HepG2 (cell line): ENCODE measurements around the gene IL2RA.

Experiments used
- BCL3 ChIP-seq: sonication (generic); formaldehyde crosslinking; IDR thresholded peaks from 2 replicates; pipeline ENCODE4 v1.5.1; 2020; ENCODE audit warnings: mild to moderate bottlenecking, missing genetic modification reagents, moderate library complexity
- DR1 ChIP-seq: sonication (generic); formaldehyde crosslinking; IDR thresholded peaks from 2 replicates; pipeline ENCODE4 v1.8.0; 2021; ENCODE audit warnings: mild to moderate bottlenecking, missing genetic modification reagents, inconsistent platforms
- ETV6 ChIP-seq: sonication (generic); formaldehyde crosslinking; conservative IDR thresholded peaks from 2 replicates; pipeline ENCODE4 v1.4.0; 2020; ENCODE audit warnings: missing genetic modification reagents
- FOXM1 ChIP-seq: sonication (generic); formaldehyde crosslinking; IDR thresholded peaks from 2 replicates; pipeline ENCODE4 v1.5.0; 2020; ENCODE audit warnings: missing genetic modification reagents
- HOXD1 ChIP-seq: sonication (generic); formaldehyde crosslinking; IDR thresholded peaks from 2 replicates; pipeline ENCODE4 v1.5.0; 2020; ENCODE audit warnings: missing genetic modification reagents
- JUND ChIP-seq: sonication (generic); formaldehyde crosslinking; IDR thresholded peaks from 2 replicates; pipeline ENCODE4 v1.8.0; 2022; ENCODE audit warnings: mild to moderate bottlenecking, missing genetic modification reagents
- NFRKB ChIP-seq: fragments of 450-650 bp; IDR thresholded peaks from 2 replicates; pipeline ENCODE4 v1.6.1; 2017
- POLR2A ChIP-seq, 2 experiments: IDR thresholded peaks; 2 replicates each; pipeline ENCODE4 v1.6.1; 2011; ENCODE audit warnings: low read depth in 2 of 2, low read length in 2 of 2, mild to moderate bottlenecking in 1 of 2, moderate library complexity in 1 of 2; ENCODE audit not compliant: insufficient read depth in 1 of 2
- YY1 ChIP-seq: IDR thresholded peaks from 2 replicates; pipeline ENCODE4 v1.6.1; 2011; ENCODE audit warnings: low read length, low read depth, moderate library complexity, mild to moderate bottlenecking; ENCODE audit not compliant: insufficient read depth, insufficient replicate concordance
- ZNF232 ChIP-seq: sonication (generic); formaldehyde crosslinking; IDR thresholded peaks from 2 replicates; pipeline ENCODE4 v1.4.0; 2020; ENCODE audit warnings: missing genetic modification reagents, borderline replicate concordance

- TF ChIP-seq DR1 (CRISPR knock-in tag) (no peak), ETV6 (CRISPR knock-in tag) (no peak), BCL3 (CRISPR knock-in tag) (no peak), HOXD1 (CRISPR knock-in tag) (no peak), FOXM1 (CRISPR knock-in tag) (no peak), NFRKB (no peak), YY1 (no peak), POLR2A (IDR thresholded peaks at IDR 0.05; ENCODE audit: insufficient read depth in 1 of 2, low read depth in 2 of 2, low read length in 2 of 2) (no peak), JUND (CRISPR knock-in tag) (no peak), ZNF232 (no peak)
Measured at GRCh38 chr10:5987747-5988146, 74.4 kb downstream of the IL2RA start.
